Activated CD4-positive, CD25-positive, alpha-beta regulatory T cell (primary cell): ENCODE data around the gene MYLK3.
"Not testable (repeated sequence)": the region's sequence is repeated elsewhere in the genome, so short reads cannot be mapped to it uniquely, and the experiment has no call there.

Experiments used
- DNase-seq, 4 experiments: peaks; one replicate each; lab custom pipeline; 2025; lab: John Stamatoyannopoulos, UW

Gene MYLK3

DNA sequence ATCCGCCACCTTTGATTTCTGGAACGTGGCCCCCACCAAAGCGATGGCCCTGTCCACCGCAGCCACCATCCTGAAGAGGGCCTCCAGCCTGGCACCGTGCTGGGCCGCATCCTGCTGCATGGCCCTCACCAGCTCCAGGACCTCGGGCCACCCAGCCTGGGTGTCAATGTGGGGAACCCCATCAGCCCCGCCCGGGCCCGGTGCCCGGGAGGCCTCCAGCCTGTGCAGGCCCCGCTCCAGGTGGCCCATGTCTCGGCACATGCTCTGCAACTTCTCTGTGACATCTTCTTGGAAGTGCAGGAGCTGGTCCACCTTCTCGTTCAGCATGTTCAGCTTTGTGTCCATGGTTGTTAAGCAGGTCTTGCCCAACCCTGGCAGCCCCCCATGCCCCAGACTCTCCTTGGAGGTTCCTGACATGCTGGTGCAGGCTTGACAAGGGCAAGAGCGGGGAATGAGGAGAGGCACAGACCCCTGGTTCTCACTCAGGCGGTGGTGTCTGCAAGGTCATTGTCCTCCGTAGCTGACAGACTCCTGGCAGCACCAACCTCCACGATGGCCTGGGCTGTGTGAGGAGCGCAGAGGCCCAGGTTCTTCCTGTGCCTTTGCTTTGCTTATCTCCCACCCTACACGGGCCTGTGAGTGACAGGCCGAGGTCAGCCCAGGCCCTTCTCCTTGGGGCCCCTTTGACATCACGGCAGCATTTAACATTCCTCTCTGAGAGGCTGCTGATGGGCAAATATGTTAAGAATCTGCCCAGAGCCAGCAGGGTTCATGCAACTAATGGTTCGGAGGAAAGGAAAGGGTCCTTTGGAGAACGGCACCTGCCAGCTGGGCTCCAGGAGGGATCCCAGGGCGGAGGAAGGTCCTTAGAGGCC lies at the start of gene MYLK3:
Gene MYLK3 (minus strand): TSS at position 568 of the 875 bp plus-strand sequence. CDS start 151 bp downstream, at position 417.
- DNase-seq, result no peak

DNA sequence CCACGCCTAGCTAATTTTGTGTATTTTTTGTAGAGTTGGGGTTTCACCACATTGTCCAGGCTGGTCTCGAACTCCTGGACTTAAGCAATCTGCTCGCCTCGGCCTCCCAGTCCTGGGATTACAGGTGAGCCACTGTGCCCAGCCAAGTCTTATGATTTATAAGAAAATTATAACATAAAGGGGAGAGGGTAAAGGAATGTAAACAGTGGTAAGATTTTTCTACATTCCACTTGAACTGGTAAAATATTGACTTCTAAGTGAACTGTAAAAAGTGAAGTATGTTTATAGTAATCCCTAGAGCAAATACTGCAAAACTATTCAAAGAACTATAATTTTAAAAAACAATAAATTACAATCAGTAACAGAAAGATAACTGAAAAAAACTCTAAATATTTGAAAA lies 49.4 kb upstream of the MYLK3 start:
- no peak for DNase-seq

GRCh38 chr16:46796764-46797269 lies 48.7 kb upstream of the MYLK3 start:
- DNase-seq, result no peak

GRCh38 chr16:46793841-46794240 lies 45.7 kb upstream of the MYLK3 start:
- no peak for DNase-seq

GRCh38 chr16:46790599-46791270 lies 42.6 kb upstream of the MYLK3 start:
- no peak for DNase-seq

GRCh38 chr16:46789499-46790414 lies 41.6 kb upstream of the MYLK3 start:
- peak; percentile 54 to 62 (median 56) for DNase-seq

DNA sequence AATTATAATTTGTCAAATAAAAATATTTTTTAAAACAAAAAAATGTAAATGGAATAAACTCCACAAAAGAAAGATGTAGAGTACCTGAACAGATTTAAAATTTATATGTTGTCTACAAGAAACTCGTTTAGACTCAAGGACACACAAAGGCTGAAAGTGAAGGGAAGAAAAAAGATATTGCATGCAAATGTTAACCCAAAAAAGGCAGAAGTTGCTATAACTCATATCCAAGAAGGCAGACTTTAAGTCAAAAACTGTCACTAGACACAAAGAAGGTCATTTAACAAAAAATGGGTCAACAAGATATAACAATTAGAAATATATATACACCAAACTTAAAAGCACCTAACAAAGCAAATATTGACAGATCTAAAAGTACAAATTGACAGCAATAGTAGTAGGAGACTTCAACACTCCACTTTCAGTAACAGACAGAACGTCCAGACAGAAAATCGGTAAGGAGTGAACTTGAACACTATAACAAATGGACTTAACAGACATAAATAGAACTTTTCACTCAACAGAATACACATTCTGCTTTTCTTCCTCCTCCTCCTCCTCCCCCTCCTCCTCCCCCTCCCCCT lies 40.8 kb upstream of the MYLK3 start:
- no peak for DNase-seq

- no peak for DNase-seq
Observed at GRCh38 chr16:46787909-46788308, 39.8 kb upstream of the MYLK3 start.

DNA sequence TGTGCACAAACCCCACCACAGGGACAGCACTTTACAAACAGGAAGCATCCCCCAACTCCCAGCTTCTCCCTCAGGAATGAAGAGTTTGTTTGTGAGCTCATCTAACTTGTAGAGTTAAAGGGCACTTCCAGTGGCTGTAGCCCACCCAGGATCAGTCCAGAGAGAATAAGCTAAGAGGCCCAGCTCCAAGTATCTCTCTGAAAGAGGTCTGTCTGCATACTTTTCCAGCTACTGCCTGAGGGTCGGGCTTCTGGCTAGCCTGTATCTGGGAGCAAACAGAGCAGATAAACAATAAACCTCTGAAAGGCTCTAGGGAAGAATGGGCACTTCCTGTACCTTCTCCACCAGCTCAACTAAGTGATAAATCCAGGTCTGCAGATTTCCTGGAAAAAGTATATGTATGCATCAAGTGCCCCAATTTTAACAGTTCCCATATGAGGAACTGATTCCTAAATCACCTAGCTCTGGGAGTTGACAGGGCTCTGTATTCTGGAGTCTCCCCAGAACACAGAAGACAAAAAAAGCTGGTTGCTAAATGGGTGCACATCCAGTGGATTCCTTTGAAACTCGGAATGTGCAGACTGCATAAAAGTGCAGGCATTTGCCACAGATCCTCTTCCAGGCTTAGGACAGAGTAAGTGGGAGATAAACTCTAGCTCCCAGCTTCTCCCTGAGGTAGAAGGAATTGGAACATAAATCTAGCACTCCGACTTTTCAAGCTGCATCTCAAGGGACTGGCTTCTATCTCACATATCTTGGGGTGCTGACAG lies 37.1 kb upstream of the MYLK3 start:
- no peak for DNase-seq

- not testable (repeated sequence) for DNase-seq
Observed at GRCh38 chr16:46784569-46784968, 36.4 kb upstream of the MYLK3 start.

- no peak for DNase-seq
Observed at GRCh38 chr16:46783800-46784199, 35.7 kb upstream of the MYLK3 start.

GRCh38 chr16:46782320-46782719 lies 34.2 kb upstream of the MYLK3 start:
- DNase-seq, result no peak

DNA sequence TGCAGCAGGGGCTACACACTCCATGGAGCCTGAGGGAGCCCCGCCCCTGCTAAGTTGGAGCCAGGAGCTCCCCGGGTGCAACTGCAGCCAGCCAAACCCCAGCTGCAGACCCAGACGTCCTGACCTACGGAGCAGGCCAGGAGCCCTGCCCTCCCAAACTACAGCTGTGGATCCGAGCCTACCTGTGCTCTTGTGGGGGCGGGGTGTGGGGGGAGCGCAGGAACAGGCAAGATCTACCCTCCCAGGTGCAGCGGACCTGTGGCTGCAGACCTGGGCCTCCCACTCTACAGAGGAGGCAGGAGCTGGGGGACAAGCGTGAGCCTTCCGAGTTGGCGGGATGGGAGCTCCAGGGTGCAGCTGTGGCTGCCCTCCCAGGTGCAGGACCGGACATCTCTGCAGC lies 29.7 kb upstream of the MYLK3 start:
- no peak for DNase-seq

DNA sequence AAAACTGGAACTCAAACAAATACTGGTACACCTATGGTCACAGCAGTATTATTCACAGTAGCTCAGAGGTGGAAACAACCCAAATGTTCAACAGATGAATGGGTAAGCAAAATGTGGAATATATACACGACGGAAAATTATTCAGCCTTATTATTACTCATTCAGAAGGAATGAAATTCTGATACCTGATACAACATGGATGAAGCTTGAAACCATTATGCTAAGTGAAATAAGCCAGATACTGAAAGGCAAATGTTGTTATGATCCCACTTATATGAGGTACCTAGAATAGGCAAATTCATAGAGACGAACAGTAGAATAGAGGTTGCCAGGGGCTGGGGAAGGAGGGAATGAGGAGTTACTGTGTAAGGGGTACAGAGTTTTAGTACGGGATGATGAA lies 27.1 kb upstream of the MYLK3 start:
- DNase-seq, result no peak

DNA sequence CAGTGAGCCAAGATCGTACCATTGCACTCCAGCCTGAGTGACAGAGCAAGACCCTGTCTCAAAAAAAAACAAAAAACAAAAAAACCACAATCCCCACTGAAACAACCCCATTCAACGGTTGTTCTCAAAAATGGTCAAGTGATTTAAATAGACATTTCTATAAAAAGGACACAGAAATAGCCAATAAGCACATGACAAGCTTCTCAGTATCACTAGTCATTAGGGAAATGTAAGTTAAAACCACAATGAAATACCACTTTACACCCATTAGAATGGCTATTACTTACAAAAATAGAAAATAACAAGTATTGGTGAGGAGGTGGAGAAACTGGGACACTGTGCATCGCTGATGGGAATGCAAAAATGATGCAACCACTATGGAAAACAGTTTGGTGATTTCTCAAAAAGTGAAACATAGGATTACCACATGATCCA lies 26.6 kb upstream of the MYLK3 start:
- DNase-seq, result no peak

DNA sequence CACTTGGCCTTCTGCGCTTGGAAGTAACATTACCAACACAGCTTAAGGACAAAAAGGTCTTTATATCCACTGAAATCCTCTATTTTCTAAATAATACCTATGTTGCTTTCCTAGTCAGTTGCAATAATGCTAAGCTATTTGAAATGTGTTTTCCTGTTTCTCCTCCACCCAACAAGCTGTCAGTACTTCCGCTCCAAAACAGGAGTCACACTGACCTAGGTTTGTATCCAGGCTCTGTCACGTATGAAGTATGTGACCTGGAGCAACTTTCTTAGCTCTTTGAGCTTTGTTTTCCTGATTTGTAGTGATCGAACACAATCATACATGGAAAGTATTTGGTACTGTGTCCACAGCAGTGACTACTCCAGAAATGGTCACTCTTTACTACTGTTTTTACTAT lies 24.3 kb upstream of the MYLK3 start:
- DNase-seq, result no peak

GRCh38 chr16:46768809-46769208 lies 20.7 kb upstream of the MYLK3 start:
- no peak for DNase-seq

DNA sequence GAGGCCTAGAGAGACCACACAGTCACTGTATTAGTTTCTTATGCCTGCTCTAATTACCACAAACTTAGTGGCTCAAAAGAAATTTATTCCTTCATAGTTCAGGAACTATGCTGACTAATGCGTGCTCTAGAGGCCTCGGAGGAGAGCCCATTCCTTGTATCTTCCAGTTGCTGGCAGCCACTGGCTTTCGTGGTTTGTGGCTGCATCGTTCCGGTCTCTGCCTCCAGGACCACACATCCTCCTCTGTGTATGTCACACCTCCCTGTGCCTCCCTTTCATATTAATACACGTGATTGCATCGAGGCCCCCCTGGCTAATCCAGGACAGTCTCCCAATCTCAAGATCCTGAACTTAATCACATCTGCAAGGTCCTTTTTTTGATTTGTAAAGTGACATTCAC lies 16.9 kb upstream of the MYLK3 start:
- DNase-seq, result no peak

GRCh38 chr16:46763147-46763546 lies 15.0 kb upstream of the MYLK3 start:
- DNase-seq, result no peak

DNA sequence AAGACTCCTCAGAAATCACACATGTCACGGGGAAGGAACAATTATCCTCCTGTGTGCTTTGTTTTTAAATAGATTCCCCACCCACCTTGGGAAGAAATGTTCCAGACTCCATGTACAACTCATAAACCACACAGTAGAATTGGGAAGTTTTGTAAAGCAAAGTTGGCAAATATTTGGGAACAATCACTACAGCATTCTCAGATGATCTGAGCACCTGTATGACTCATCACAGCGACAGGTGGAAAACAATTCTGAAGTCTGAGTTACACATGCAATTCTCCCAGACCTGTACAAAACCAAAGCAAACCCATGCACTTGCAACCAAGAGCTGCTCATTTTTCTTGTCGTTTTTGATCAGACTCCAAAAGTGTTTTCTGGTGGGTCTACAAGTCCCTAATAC lies 14.4 kb upstream of the MYLK3 start:
- no peak for DNase-seq

DNA sequence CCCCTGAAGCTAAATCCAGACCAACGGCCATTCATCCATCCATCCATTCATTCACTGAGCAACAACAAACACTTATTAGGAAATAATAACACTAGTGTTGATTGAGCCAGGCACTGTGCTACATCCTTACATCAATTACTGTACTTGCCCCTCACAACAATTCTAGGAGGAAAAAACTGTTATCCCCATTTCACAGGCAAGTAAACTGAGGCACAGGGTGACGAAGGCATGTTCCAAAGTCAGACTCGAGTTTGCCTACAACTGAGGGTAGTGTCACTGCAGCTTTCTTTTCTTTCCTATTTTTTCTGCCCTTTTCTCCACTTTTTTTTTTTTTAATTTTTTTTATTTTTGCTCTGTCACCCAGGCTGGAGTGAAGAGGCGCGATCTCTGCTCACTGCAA lies 11.2 kb upstream of the MYLK3 start:
- no peak for DNase-seq
